HepG2 (cell line): ENCODE measurements around the gene OARD1. TPM values are rescaled to one million over a fixed set of nuclear protein-coding genes. Genes with fewer than 3 reads are reported as not detected.

Experiments used
- ADNP ChIP-seq: sonication (generic); formaldehyde crosslinking; IDR thresholded peaks from 2 replicates; pipeline ENCODE4 v1.4.0; 2020; ENCODE audit warnings: missing genetic modification reagents
- CC2D1A ChIP-seq: sonication (generic); formaldehyde crosslinking; IDR thresholded peaks from 2 replicates; pipeline ENCODE4 v1.8.1; 2023; ENCODE audit warnings: mild to moderate bottlenecking, missing genetic modification reagents
- FOSL2 ChIP-seq: sonication (generic); formaldehyde crosslinking; IDR thresholded peaks from 2 replicates; pipeline ENCODE4 v1.4.0; 2020; ENCODE audit warnings: missing genetic modification reagents
- HMGXB4 ChIP-seq, 2 experiments: sonication (generic) in 1 of 2; formaldehyde crosslinking in 1 of 2; IDR thresholded peaks; 2 replicates each; pipeline versions ENCODE4 v1.4.0 to v1.6.1; 2018 to 2020; ENCODE audit warnings: missing genetic modification reagents in 2 of 2, borderline replicate concordance in 1 of 2, low read depth in 1 of 2, mild to moderate bottlenecking in 1 of 2, missing biosample characterization in 1 of 2
- KMT2B ChIP-seq: IDR thresholded peaks from 2 replicates; pipeline ENCODE4 v1.6.1; 2016; ENCODE audit warnings: missing genetic modification reagents, missing compliant biosample characterization
- NR0B2 ChIP-seq: sonication (generic); formaldehyde crosslinking; IDR thresholded peaks from 2 replicates; pipeline ENCODE4 v1.4.0; 2020; ENCODE audit warnings: mild to moderate bottlenecking, missing genetic modification reagents
- PHF21A ChIP-seq: sonication (generic); formaldehyde crosslinking; IDR thresholded peaks from 2 replicates; pipeline ENCODE4 v1.5.0; 2020; ENCODE audit warnings: mild to moderate bottlenecking, missing genetic modification reagents
- PRMT3 ChIP-seq: sonication (generic); formaldehyde crosslinking; IDR thresholded peaks from 2 replicates; pipeline ENCODE4 v1.8.1; 2022; ENCODE audit warnings: low read depth, mild to moderate bottlenecking, moderate library complexity, missing genetic modification reagents, borderline replicate concordance
- ZBTB38 ChIP-seq: sonication (generic); formaldehyde crosslinking; IDR thresholded peaks from 2 replicates; pipeline ENCODE4 v1.5.1; 2020; ENCODE audit warnings: mild to moderate bottlenecking, missing genetic modification reagents
- ZMYM4 ChIP-seq: sonication (generic); formaldehyde crosslinking; IDR thresholded peaks from 2 replicates; pipeline ENCODE4 v1.8.1; 2023; ENCODE audit warnings: mild to moderate bottlenecking, missing genetic modification reagents
- ZNF576 ChIP-seq: sonication (generic); formaldehyde crosslinking; IDR thresholded peaks from 2 replicates; pipeline ENCODE4 v1.4.0; 2020; ENCODE audit warnings: mild to moderate bottlenecking, missing genetic modification reagents
- ZNF713 ChIP-seq: sonication (generic); formaldehyde crosslinking; IDR thresholded peaks from 2 replicates; pipeline ENCODE4 v1.4.0; 2020; ENCODE audit warnings: mild to moderate bottlenecking, missing genetic modification reagents
- polyA plus RNA-seq, 8 experiments: library from polyadenylated mRNA; depleted of rRNA in 3 of 8; stranded (reverse) in 7 of 8; unstranded in 1 of 8; fragments of >200 nt; fragmentation: Illumina TruSeq in 4 of 8; extraction: Trizol in 4 of 8; gene quantifications; 2 replicates each; pipeline versions ENCODE4 v1.2.1 to v1.2.3, GENCODE V29; 2011 to 2016; ENCODE audit warnings: low read depth in 4 of 8, missing spikeins in 1 of 8, mixed read lengths in 1 of 8; ENCODE audit not compliant: insufficient read depth in 1 of 8
- total RNA-seq, 5 experiments: library from RNA; depleted of rRNA; stranded (reverse); fragments of >200 nt; fragmentation: Illumina TruSeq; extraction: Trizol; gene quantifications; 2 replicates each; pipeline ENCODE4 v1.2.3, GENCODE V29; 2016; ENCODE audit warnings: low read depth in 1 of 5
- TF ChIP-seq, protein P1 (sequence below): sonication (generic); formaldehyde crosslinking; IDR thresholded peaks from one replicate; pipeline ENCODE4 v1.5.1; 2020; ENCODE audit warnings: mild to moderate bottlenecking, missing genetic modification reagents; ENCODE audit errors: not compliant biosample characterization
- TF ChIP-seq, protein P2 (sequence below): sonication (generic); formaldehyde crosslinking; IDR thresholded peaks from 2 replicates; pipeline ENCODE4 v1.8.0; 2023; ENCODE audit warnings: mild to moderate bottlenecking, missing genetic modification reagents
- TF ChIP-seq, protein P3 (sequence below): sonication (generic); formaldehyde crosslinking; IDR thresholded peaks from 2 replicates; pipeline ENCODE4 v1.4.0; 2020; ENCODE audit warnings: missing genetic modification reagents

Gene OARD1
- total and polyA plus RNA-seq, 2 of the 13 experiments (the other 11 are each of a cell fraction or from before 2014, with no cell fraction given) = 18.4 to 49.0 TPM

DNA sequence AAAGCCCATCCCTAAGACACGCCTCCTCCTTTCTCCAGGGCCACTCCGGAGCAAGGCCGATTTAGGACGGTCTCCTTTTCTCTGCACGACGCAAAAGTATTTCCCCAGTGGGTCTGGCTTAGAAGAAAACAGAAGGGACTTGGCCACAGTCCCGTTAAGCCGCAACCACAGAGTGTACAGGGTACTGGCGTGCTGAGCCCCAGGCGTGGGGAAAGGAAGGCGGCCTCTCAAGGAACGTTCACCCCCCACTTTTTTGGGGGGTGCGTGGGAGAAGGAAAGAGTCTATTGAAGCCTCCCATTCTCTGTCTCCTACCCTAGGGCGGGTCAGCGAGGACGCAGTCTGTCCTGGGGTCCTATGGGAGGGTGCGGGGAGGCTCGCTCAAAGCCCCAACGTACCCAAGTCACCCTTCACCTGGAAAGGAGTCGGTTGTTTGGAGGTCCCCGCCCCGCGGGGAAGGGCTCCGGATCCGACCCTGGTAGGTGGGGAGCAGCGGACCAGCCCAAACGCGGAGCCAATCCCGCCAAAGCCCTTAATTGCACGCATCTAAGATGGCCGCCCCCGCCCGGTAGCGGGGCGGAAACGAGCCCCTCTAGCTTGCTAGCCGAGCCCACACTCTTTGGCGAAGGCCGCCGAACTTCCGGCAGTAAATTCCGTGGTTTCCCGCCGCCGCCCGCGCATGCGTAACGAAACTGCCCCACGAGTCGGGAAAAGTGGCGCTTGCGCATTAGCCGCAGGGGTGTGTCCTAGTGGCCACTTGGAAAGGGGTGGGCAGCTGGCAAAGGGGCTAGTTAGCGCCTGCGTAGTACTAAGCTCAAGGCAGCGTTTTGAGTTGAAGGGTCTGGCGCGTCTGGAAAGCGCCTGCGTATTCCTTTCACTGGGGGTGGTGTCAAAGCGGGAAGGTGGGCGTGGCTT lies at the start of gene OARD1 (continued):
- peak; percentile 82 to 86 for TF ChIP-seq HMGXB4 (CRISPR knock-in tag; IDR thresholded peaks at IDR 0.05; ENCODE audit: borderline replicate concordance in 1 of 2, low read depth in 1 of 2)
- TF ChIP-seq, protein P1, sequence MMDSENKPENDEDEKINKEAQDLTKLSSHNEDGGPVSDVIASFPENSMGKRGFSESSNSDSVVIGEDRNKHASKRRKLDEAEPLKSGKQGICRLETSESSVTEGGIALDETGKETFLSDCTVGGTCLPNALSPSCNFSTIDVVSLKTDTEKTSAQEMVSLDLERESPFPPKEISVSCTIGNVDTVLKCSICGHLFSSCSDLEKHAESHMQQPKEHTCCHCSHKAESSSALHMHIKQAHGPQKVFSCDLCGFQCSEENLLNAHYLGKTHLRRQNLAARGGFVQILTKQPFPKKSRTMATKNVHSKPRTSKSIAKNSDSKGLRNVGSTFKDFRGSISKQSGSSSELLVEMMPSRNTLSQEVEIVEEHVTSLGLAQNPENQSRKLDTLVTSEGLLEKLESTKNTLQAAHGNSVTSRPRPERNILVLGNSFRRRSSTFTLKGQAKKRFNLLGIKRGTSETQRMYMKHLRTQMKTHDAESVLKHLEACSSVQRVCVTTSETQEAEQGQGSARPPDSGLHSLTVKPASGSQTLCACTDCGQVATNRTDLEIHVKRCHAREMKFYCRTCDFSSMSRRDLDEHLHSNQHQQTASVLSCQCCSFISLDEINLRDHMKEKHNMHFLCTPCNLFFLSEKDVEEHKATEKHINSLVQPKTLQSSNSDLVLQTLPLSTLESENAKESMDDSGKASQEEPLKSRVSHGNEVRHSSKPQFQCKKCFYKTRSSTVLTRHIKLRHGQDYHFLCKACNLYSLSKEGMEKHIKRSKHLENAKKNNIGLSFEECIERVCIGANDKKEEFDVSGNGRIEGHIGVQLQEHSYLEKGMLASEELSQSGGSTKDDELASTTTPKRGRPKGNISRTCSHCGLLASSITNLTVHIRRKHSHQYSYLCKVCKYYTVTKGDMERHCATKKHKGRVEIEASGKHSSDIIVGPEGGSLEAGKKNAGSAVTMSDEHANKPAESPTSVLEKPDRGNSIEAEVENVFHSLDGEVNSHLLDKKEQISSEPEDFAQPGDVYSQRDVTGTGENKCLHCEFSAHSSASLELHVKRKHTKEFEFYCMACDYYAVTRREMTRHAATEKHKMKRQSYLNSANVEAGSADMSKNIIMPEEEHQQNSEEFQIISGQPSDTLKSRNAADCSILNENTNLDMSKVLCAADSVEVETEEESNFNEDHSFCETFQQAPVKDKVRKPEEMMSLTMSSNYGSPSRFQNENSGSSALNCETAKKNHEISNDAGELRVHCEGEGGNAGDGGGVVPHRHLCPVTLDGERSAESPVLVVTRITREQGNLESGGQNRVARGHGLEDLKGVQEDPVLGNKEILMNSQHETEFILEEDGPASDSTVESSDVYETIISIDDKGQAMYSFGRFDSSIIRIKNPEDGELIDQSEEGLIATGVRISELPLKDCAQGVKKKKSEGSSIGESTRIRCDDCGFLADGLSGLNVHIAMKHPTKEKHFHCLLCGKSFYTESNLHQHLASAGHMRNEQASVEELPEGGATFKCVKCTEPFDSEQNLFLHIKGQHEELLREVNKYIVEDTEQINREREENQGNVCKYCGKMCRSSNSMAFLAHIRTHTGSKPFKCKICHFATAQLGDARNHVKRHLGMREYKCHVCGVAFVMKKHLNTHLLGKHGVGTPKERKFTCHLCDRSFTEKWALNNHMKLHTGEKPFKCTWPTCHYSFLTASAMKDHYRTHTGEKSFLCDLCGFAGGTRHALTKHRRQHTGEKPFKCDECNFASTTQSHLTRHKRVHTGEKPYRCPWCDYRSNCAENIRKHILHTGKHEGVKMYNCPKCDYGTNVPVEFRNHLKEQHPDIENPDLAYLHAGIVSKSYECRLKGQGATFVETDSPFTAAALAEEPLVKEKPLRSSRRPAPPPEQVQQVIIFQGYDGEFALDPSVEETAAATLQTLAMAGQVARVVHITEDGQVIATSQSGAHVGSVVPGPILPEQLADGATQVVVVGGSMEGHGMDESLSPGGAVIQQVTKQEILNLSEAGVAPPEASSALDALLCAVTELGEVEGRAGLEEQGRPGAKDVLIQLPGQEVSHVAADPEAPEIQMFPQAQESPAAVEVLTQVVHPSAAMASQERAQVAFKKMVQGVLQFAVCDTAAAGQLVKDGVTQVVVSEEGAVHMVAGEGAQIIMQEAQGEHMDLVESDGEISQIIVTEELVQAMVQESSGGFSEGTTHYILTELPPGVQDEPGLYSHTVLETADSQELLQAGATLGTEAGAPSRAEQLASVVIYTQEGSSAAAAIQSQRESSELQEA = peak; percentile 52
- TF ChIP-seq PHF21A (CRISPR knock-in tag) = peak; percentile 95
- TF ChIP-seq ADNP (CRISPR knock-in tag) = no peak
- 0 out of 2 replicates have a peak, but pooled peaks have one; percentile 7 for TF ChIP-seq FOSL2 (CRISPR knock-in tag)
- TF ChIP-seq ZNF576 (CRISPR knock-in tag) = 0 out of 2 replicates have a peak, but pooled peaks have one; percentile 52
- peak; percentile 86 for TF ChIP-seq ZMYM4 (CRISPR knock-in tag)
- TF ChIP-seq, protein P2, sequence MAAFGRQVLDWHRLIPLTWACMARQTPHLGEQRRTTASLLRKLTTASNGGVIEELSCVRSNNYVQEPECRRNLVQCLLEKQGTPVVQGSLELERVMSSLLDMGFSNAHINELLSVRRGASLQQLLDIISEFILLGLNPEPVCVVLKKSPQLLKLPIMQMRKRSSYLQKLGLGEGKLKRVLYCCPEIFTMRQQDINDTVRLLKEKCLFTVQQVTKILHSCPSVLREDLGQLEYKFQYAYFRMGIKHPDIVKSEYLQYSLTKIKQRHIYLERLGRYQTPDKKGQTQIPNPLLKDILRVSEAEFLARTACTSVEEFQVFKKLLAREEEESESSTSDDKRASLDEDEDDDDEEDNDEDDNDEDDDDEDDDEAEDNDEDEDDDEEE (CRISPR knock-in tag) = peak; percentile 61; the same call in 1 of the 2 replicates
- TF ChIP-seq NR0B2 (CRISPR knock-in tag) = no peak; the same call in none of the 2 replicates
- peak; percentile 74 for TF ChIP-seq ZBTB38 (CRISPR knock-in tag)
- TF ChIP-seq, protein P3, sequence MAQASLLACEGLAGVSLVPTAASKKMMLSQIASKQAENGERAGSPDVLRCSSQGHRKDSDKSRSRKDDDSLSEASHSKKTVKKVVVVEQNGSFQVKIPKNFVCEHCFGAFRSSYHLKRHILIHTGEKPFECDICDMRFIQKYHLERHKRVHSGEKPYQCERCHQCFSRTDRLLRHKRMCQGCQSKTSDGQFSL (CRISPR knock-in tag) = peak; percentile 69
- TF ChIP-seq PRMT3 (CRISPR knock-in tag) = no peak
- TF ChIP-seq ZNF713 (CRISPR knock-in tag) = peak; percentile 77; the same call in 1 of the 2 replicates
- TF ChIP-seq KMT2B (CRISPR knock-in tag) = peak; percentile 77
- no peak for TF ChIP-seq CC2D1A (CRISPR knock-in tag)
